Measurements from ENCODE around the gene SPTB.

The SPTB gene

GRCh38 chr14:64724578-64724930 lies 155.2 kb downstream of the SPTB start:
- Histone ChIP-seq H3K27me3 (ENCODE audit: insufficient read depth, insufficient read length) (no peaks in the 10 kb centered on the region), H3K9ac (ENCODE audit: insufficient read length, low read depth) (no peak overlapping the region), H3K9me3 (ENCODE audit: insufficient read depth, low read length) (no peaks in the 10 kb centered on the region), H3K36me3 (ENCODE audit: insufficient read depth, insufficient read length, low read length) (peaks cover 24% of the 10 kb centered on the region), H3K4me1 (ENCODE audit: insufficient read depth, insufficient read length) (peaks cover 20% of the 10 kb centered on the region), H3K4me3 (ENCODE audit: insufficient read length, low read depth) (no peak overlapping the region)
- TF ChIP-seq ZNF274 (IDR thresholded peaks at IDR 0.05; ENCODE audit: low read depth, low read length) = no peak
- no peak for DNase-seq (ENCODE audit: low read depth, low spot score)

- H3K9ac ChIP-seq (ENCODE audit: insufficient read length, low read depth) = no peak overlapping the region
- no peak for DNase-seq (ENCODE audit: low read depth, low spot score)
- TF ChIP-seq SUZ12 (IDR thresholded peaks at IDR 0.05; ENCODE audit: extremely low read depth, insufficient read depth, insufficient read length) (no peak), ZNF274 (IDR thresholded peaks at IDR 0.05; ENCODE audit: low read depth, low read length) (no peak), YY1 (IDR thresholded peaks at IDR 0.05; ENCODE audit: insufficient read depth, insufficient read length) (no peak)
- no peaks in the 10 kb centered on the region for H3K9me3 ChIP-seq (ENCODE audit: insufficient read depth, low read length)
- H3K4me3 ChIP-seq (ENCODE audit: insufficient read length, low read depth) = no peak overlapping the region
- H3K4me1 ChIP-seq (ENCODE audit: insufficient read depth, insufficient read length) = peaks cover 23% of the 10 kb centered on the region
- H3K27me3 ChIP-seq (ENCODE audit: insufficient read depth, insufficient read length) = no peaks in the 10 kb centered on the region
- H3K36me3 ChIP-seq (ENCODE audit: insufficient read depth, insufficient read length, low read length) = peaks cover 24% of the 10 kb centered on the region
These were observed 155.8 kb downstream of the SPTB start for GRCh38 chr14:64723691-64724577.

- no peak for DNase-seq (ENCODE audit: low read depth, low spot score)
- Histone ChIP-seq H3K36me3 (ENCODE audit: insufficient read depth, insufficient read length, low read length) (peaks cover 15% of the 10 kb centered on the region), H3K9me3 (ENCODE audit: insufficient read depth, low read length) (no peaks in the 10 kb centered on the region), H3K4me3 (ENCODE audit: insufficient read length, low read depth) (no peak overlapping the region), H3K27me3 (ENCODE audit: insufficient read depth, insufficient read length) (no peaks in the 10 kb centered on the region), H3K9ac (ENCODE audit: insufficient read length, low read depth) (no peak overlapping the region), H3K4me1 (ENCODE audit: insufficient read depth, insufficient read length) (peaks cover 23% of the 10 kb centered on the region)
- TF ChIP-seq ZNF274 (IDR thresholded peaks at IDR 0.05; ENCODE audit: low read depth, low read length) (no peak), SUZ12 (IDR thresholded peaks at IDR 0.05; ENCODE audit: extremely low read depth, insufficient read depth, insufficient read length) (no peak), YY1 (IDR thresholded peaks at IDR 0.05; ENCODE audit: insufficient read depth, insufficient read length) (no peak)
These were observed 156.8 kb downstream of the SPTB start for GRCh38 chr14:64722842-64723447.

GRCh38 chr14:64721899-64722298 lies 157.8 kb downstream of the SPTB start:
- Histone ChIP-seq H3K27me3 (ENCODE audit: insufficient read depth, insufficient read length) (no peaks in the 10 kb centered on the region), H3K9ac (ENCODE audit: insufficient read length, low read depth) (no peak overlapping the region), H3K9me3 (ENCODE audit: insufficient read depth, low read length) (no peaks in the 10 kb centered on the region), H3K36me3 (ENCODE audit: insufficient read depth, insufficient read length, low read length) (peaks cover 9% of the 10 kb centered on the region), H3K4me1 (ENCODE audit: insufficient read depth, insufficient read length) (peaks cover 21% of the 10 kb centered on the region), H3K4me3 (ENCODE audit: insufficient read length, low read depth) (no peak overlapping the region)
- TF ChIP-seq SUZ12 (IDR thresholded peaks at IDR 0.05; ENCODE audit: extremely low read depth, insufficient read depth, insufficient read length) = no peak
- no peak for TF ChIP-seq ZNF274 (IDR thresholded peaks at IDR 0.05; ENCODE audit: low read depth, low read length)
- no peak for TF ChIP-seq YY1 (IDR thresholded peaks at IDR 0.05; ENCODE audit: insufficient read depth, insufficient read length)
- DNase-seq (ENCODE audit: low read depth, low spot score) = no peak

- TF ChIP-seq SUZ12 (IDR thresholded peaks at IDR 0.05; ENCODE audit: extremely low read depth, insufficient read depth, insufficient read length) = no peak
- TF ChIP-seq ZNF274 (IDR thresholded peaks at IDR 0.05; ENCODE audit: low read depth, low read length) = no peak
- TF ChIP-seq YY1 (IDR thresholded peaks at IDR 0.05; ENCODE audit: insufficient read depth, insufficient read length) = no peak
- Histone ChIP-seq H3K4me1 (ENCODE audit: insufficient read depth, insufficient read length) (peaks cover 25% of the 10 kb centered on the region), H3K9ac (ENCODE audit: insufficient read length, low read depth) (no peak overlapping the region), H3K9me3 (ENCODE audit: insufficient read depth, low read length) (no peaks in the 10 kb centered on the region), H3K27me3 (ENCODE audit: insufficient read depth, insufficient read length) (peaks cover 4% of the 10 kb centered on the region), H3K4me3 (ENCODE audit: insufficient read length, low read depth) (no peak overlapping the region), H3K36me3 (ENCODE audit: insufficient read depth, insufficient read length, low read length) (peaks cover 14% of the 10 kb centered on the region)
- no peak for DNase-seq (ENCODE audit: low read depth, low spot score)
These were observed 158.3 kb downstream of the SPTB start for GRCh38 chr14:64721391-64721791.

GRCh38 chr14:64720131-64720576 lies 159.6 kb downstream of the SPTB start:
- peaks cover 14% of the 10 kb centered on the region for H3K36me3 ChIP-seq (ENCODE audit: insufficient read depth, insufficient read length, low read length)
- H3K27me3 ChIP-seq (ENCODE audit: insufficient read depth, insufficient read length) = peaks cover 4% of the 10 kb centered on the region
- H3K9me3 ChIP-seq (ENCODE audit: insufficient read depth, low read length) = no peaks in the 10 kb centered on the region
- TF ChIP-seq ZNF274 (IDR thresholded peaks at IDR 0.05; ENCODE audit: low read depth, low read length) (no peak), SUZ12 (IDR thresholded peaks at IDR 0.05; ENCODE audit: extremely low read depth, insufficient read depth, insufficient read length) (no peak)
- no peak for DNase-seq (ENCODE audit: low read depth, low spot score)
- H3K9ac ChIP-seq (ENCODE audit: insufficient read length, low read depth) = no peak overlapping the region
- H3K4me3 ChIP-seq (ENCODE audit: insufficient read length, low read depth) = no peak overlapping the region
- H3K4me1 ChIP-seq (ENCODE audit: insufficient read depth, insufficient read length) = peaks cover 23% of the 10 kb centered on the region

- Histone ChIP-seq H3K9ac (ENCODE audit: insufficient read length, low read depth) (no peak overlapping the region), H3K9me3 (ENCODE audit: insufficient read depth, low read length) (0 out of 2 replicates have a peak, but pooled peaks cover 2% of the 10 kb centered on the region), H3K4me1 (ENCODE audit: insufficient read depth, insufficient read length) (peaks cover 25% of the 10 kb centered on the region), H3K36me3 (ENCODE audit: insufficient read depth, insufficient read length, low read length) (peaks cover 16% of the 10 kb centered on the region), H3K27me3 (ENCODE audit: insufficient read depth, insufficient read length) (peaks cover 6% of the 10 kb centered on the region), H3K4me3 (ENCODE audit: insufficient read length, low read depth) (no peak overlapping the region)
- no peak for DNase-seq (ENCODE audit: low read depth, low spot score)
- no peak for TF ChIP-seq ZNF274 (IDR thresholded peaks at IDR 0.05; ENCODE audit: low read depth, low read length)
- no peak for TF ChIP-seq SUZ12 (IDR thresholded peaks at IDR 0.05; ENCODE audit: extremely low read depth, insufficient read depth, insufficient read length)
- TF ChIP-seq YY1 (IDR thresholded peaks at IDR 0.05; ENCODE audit: insufficient read depth, insufficient read length) = no peak
These were observed 160.1 kb downstream of the SPTB start for GRCh38 chr14:64719601-64720000.

Measured in NT2/D1 (cell line).